Measurements from ENCODE around the gene HYLS1.

DNA sequence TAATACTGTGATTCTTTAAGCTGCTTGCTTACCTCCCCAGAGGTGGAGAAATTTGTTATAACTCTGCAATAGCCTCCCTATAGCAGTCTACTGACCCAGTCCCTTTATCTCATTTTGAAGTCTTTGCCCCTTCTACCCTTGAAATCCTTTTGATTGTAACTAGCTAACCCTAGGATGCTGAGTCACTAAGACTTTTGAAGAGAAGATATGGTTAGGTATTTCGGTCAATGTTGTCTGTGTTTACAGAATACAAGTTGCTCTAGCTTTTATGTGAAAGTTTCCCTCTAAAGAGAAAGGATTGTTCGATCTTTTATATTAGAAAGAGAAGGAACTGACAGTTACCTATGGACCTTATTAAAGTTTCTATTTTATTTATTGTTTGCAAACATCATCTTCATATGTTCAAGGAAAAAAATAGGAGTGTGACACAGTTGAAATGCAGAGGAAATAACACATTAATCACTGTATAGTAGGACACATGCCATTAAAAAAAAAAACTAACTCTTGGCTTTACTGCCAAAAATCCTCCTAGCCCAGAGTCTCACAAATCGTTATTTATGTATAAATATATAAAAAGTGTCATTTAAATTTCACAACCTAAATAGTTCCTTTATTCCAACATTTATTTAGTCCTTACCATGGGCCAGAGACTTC, 3.1 kb downstream of the HYLS1 start:
- TF ChIP-seq, protein P1, sequence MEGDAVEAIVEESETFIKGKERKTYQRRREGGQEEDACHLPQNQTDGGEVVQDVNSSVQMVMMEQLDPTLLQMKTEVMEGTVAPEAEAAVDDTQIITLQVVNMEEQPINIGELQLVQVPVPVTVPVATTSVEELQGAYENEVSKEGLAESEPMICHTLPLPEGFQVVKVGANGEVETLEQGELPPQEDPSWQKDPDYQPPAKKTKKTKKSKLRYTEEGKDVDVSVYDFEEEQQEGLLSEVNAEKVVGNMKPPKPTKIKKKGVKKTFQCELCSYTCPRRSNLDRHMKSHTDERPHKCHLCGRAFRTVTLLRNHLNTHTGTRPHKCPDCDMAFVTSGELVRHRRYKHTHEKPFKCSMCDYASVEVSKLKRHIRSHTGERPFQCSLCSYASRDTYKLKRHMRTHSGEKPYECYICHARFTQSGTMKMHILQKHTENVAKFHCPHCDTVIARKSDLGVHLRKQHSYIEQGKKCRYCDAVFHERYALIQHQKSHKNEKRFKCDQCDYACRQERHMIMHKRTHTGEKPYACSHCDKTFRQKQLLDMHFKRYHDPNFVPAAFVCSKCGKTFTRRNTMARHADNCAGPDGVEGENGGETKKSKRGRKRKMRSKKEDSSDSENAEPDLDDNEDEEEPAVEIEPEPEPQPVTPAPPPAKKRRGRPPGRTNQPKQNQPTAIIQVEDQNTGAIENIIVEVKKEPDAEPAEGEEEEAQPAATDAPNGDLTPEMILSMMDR (optimal IDR thresholded peaks at IDR 0.05 in 1 of 3, IDR thresholded peaks at IDR 0.05 in 1 of 3, conservative IDR thresholded peaks at IDR 0.05 in 1 of 3; ENCODE audit: extremely low read depth in 1 of 3, insufficient read depth in 2 of 3, low read length in 3 of 3): no peak
- TF ChIP-seq EZH2 (IDR thresholded peaks at IDR 0.05; ENCODE audit: low read length): no peak

Measured in keratinocyte (primary cell).